NCI-H1092 treated with DMSO at 0.1 percent for 48 hours (cell line): ENCODE results near the gene KRABD2.
"Not testable (repeated sequence)": the region's sequence is repeated elsewhere in the genome, so short reads cannot be mapped to it uniquely, and the experiment has no call there.

Experiments used
- DNase-seq: peaks from one replicate; lab custom pipeline; 2025; lab: John Stamatoyannopoulos, UW

Gene KRABD2

GRCh38 chr17:8376271-8377067, at the start of gene KRABD2:
KRABD2 (minus strand) TSS chr17:8376704.
- peak; percentile 79 for DNase-seq

GRCh38 chr17:8421571-8421970, 45.1 kb upstream of the KRABD2 start:
- no peak for DNase-seq

- no peak for DNase-seq
These were observed 43.8 kb upstream of the KRABD2 start for GRCh38 chr17:8420041-8420934.

- DNase-seq = no peak
These were observed 42.8 kb upstream of the KRABD2 start for GRCh38 chr17:8419305-8419704.

- DNase-seq = no peak
These were observed 42.0 kb upstream of the KRABD2 start for GRCh38 chr17:8418471-8418870.

- no peak for DNase-seq
These were observed 41.3 kb upstream of the KRABD2 start for GRCh38 chr17:8417806-8418205.

- DNase-seq = no peak
These were observed 37.4 kb upstream of the KRABD2 start for GRCh38 chr17:8413938-8414337.

- no peak for DNase-seq
These were observed 36.8 kb upstream of the KRABD2 start for GRCh38 chr17:8413328-8413727.

- no peak for DNase-seq
These were observed 35.6 kb upstream of the KRABD2 start for GRCh38 chr17:8412089-8412488.

- DNase-seq = no peak
These were observed 34.4 kb upstream of the KRABD2 start for GRCh38 chr17:8410883-8411238.

- DNase-seq = peak; percentile 73
These were observed 33.7 kb upstream of the KRABD2 start for GRCh38 chr17:8409966-8410882.

- no peak for DNase-seq
These were observed 31.9 kb upstream of the KRABD2 start for GRCh38 chr17:8408371-8408770.

- DNase-seq = no peak
These were observed 29.7 kb upstream of the KRABD2 start for GRCh38 chr17:8406174-8406573.

GRCh38 chr17:8405499-8406016, 29.1 kb upstream of the KRABD2 start:
- no peak for DNase-seq

- no peak for DNase-seq
These were observed 26.5 kb upstream of the KRABD2 start for GRCh38 chr17:8402921-8403536.

- DNase-seq = no peak
These were observed 24.6 kb upstream of the KRABD2 start for GRCh38 chr17:8401107-8401506.

- no peak for DNase-seq
These were observed 22.5 kb upstream of the KRABD2 start for GRCh38 chr17:8398980-8399379.

GRCh38 chr17:8397636-8398035, 21.1 kb upstream of the KRABD2 start, which contains the start of gene RNF222:
RNF222 (minus strand) TSS chr17:8397827; CDS start chr17:8393461, 4,366 bp downstream.
- no peak for DNase-seq

- not testable (repeated sequence) for DNase-seq
These were observed 18.0 kb upstream of the KRABD2 start for GRCh38 chr17:8394497-8394896.

- no peak for DNase-seq
These were observed 17.1 kb upstream of the KRABD2 start for GRCh38 chr17:8393470-8394231.
